NCI-H1694 (cell line): Measurements from ENCODE around the gene IKZF3.
"Not testable (repeated sequence)": the region's sequence is repeated elsewhere in the genome, so short reads cannot be mapped to it uniquely, and the experiment has no call there.

Experiments
- DNase-seq: peaks from one replicate; lab custom pipeline; 2025; lab: John Stamatoyannopoulos, UW

Gene IKZF3

GRCh38 chr17:39754958-39755553 is 109.1 kb downstream of the IKZF3 start:
- no peak for DNase-seq

- DNase-seq: peak; percentile 64
Observed at GRCh38 chr17:39754161-39754957, 109.8 kb downstream of the IKZF3 start.

GRCh38 chr17:39753514-39754160 is 110.5 kb downstream of the IKZF3 start:
- DNase-seq: no peak

- DNase-seq: no peak
Observed at GRCh38 chr17:39752241-39752881, 111.8 kb downstream of the IKZF3 start.

GRCh38 chr17:39751637-39752036 is 112.5 kb downstream of the IKZF3 start:
- DNase-seq: no peak

GRCh38 chr17:39751016-39751543 is 113.0 kb downstream of the IKZF3 start:
- no peak for DNase-seq

- no peak for DNase-seq
Observed at GRCh38 chr17:39750131-39751015, 113.7 kb downstream of the IKZF3 start.

GRCh38 chr17:39748444-39749034 is 115.6 kb downstream of the IKZF3 start:
- not testable (repeated sequence) for DNase-seq

- no peak for DNase-seq
Observed at GRCh38 chr17:39747745-39748144, 116.4 kb downstream of the IKZF3 start.

GRCh38 chr17:39746145-39746461 is 118.0 kb downstream of the IKZF3 start:
- DNase-seq: no peak

GRCh38 chr17:39745335-39746144 is 118.6 kb downstream of the IKZF3 start:
- no peak for DNase-seq

- DNase-seq: no peak
Observed at GRCh38 chr17:39744836-39745215, 119.3 kb downstream of the IKZF3 start.

GRCh38 chr17:39744075-39744835 is 119.9 kb downstream of the IKZF3 start:
- DNase-seq: no peak

- DNase-seq: no peak
Observed at GRCh38 chr17:39742856-39743436, 121.2 kb downstream of the IKZF3 start.

GRCh38 chr17:39742126-39742855 is 121.8 kb downstream of the IKZF3 start:
- DNase-seq: no peak

GRCh38 chr17:39740357-39741111 is 123.6 kb downstream of the IKZF3 start:
- DNase-seq: no peak

GRCh38 chr17:39739885-39740356 is 124.2 kb downstream of the IKZF3 start:
- DNase-seq: no peak
